ENCODE results near the gene RILPL2. TPM values are rescaled to one million over a fixed set of nuclear protein-coding genes. Genes with fewer than 3 reads are reported as not detected.
"Not testable (repeated sequence)": the region's sequence is repeated elsewhere in the genome, so short reads cannot be mapped to it uniquely, and the experiment has no call there.

RILPL2 gene
- total and polyA plus RNA-seq, 2 donors = 3.9 to 7.8 TPM

DNA sequence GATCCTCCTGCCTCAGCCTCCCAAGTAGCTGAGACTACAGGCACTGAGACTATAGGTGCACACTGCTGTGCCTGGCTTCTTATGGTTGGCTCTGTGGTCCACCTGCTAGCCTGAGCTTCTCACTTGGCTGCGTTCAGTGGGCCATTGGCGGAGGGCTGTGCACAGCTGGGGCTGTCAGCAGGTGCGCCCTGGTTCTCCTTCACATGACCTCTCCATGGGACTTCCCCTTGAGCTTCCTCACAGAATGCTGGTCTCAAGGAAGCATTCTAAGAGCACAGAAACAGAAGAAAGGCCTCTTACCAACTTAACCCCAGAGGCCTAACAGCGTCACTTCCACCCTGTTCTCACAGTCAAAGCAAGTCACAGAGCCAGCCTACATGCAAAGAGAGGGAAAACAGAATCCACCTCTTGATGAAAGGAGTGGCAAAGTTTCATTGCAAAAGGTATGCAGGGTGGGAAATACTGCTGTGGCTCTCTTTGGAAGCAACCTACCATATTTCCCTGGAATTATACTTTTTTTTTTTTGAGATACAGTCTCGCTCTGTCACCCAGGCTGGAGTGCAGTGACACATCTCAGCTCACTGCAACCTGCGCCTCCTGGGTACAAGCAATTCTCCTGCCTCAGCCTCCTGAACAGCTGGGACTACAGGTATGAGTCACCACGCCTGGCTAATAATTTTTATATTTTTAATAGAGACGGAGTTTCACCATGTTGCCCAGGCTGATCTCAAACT, 9.3 kb downstream of the RILPL2 start:
- Histone ChIP-seq H3K4me3 (ENCODE audit: low read length in 2 of 2) (no peak overlapping the region), H3K9me3 (ENCODE audit: control insufficient read depth in 2 of 2, insufficient read depth in 1 of 2, low read length in 1 of 2) (no peaks in the 10 kb centered on the region), H3K36me3 (ENCODE audit: control insufficient read depth in 2 of 2, insufficient read depth in 2 of 2, low read length in 1 of 2) (peaks cover 19 to 24% of the 10 kb centered on the region in 2 donors), H3K4me1 (ENCODE audit: control insufficient read depth in 2 of 2, insufficient read depth in 2 of 2, low read length in 2 of 2) (peaks cover 5 to 17% of the 10 kb centered on the region in 2 donors), H3K27ac (ENCODE audit: low read depth in 1 of 2, low read length in 1 of 2) (peak overlapping the region; percentile 65 to 74), H3K27me3 (ENCODE audit: control insufficient read depth in 2 of 2, insufficient read depth in 1 of 2, low read length in 1 of 2) (no peaks in the 10 kb centered on the region)
- 79% methylated on average over 8 of the region's 8 CpGs for WGBS
- DNase-seq (ENCODE audit: low read depth in 6 of 9, low spot score in 9 of 9) = peak in 6 of 9 donors; percentile 28 to 71 (median 48)

DNA sequence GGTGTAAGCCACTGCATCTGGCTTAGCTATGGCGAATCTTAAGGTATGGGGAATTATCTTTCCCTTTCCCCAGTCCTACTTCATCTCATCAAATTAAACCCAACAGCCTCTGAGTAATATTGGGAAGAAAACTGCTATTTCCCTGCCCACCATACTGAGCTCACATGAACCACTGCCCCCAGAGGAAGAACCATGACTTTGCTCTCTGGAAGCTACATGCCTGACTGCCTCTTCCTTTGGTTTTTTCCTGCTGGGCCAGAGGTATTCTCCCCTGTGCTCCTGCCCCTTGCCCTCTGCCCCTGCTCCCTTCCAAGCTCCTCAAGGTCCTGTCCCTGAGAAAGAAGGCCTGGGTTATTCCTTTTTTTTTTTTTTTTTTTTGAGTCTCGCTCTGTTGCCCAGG, 15.2 kb downstream of the RILPL2 start:
- Histone ChIP-seq H3K4me3 (ENCODE audit: low read length in 2 of 2) (no peak overlapping the region), H3K27ac (ENCODE audit: low read depth in 1 of 2, low read length in 1 of 2) (no peak overlapping the region), H3K36me3 (ENCODE audit: control insufficient read depth in 2 of 2, insufficient read depth in 2 of 2, low read length in 1 of 2) (peaks cover 14 to 35% of the 10 kb centered on the region in 2 donors), H3K27me3 (ENCODE audit: control insufficient read depth in 2 of 2, insufficient read depth in 1 of 2, low read length in 1 of 2) (no peaks in the 10 kb centered on the region), H3K4me1 (ENCODE audit: control insufficient read depth in 2 of 2, insufficient read depth in 2 of 2, low read length in 2 of 2) (no peaks in the 10 kb centered on the region), H3K9me3 (ENCODE audit: control insufficient read depth in 2 of 2, insufficient read depth in 1 of 2, low read length in 1 of 2) (no peaks in the 10 kb centered on the region)
- no peak for DNase-seq (ENCODE audit: low read depth in 6 of 9, low spot score in 9 of 9)
- WGBS = 94% methylated on average over 2 of the region's 2 CpGs

DNA sequence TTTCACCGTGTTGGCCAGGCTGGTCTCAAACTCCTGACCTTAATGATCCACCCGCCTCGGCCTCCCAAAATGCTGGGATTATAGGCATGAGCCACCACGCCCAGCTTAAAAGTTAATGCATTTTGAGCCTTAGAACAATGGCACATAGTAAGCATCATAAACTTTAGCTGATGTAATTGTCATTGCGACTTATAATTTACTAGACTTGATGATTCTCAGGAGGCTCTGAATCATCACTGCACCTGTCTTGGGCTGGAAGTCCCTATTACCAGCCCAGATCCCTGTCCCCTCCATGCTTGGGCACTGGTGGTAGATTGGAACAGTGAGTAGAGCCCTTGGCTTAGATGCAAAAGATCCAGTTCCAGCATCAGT, 26.5 kb downstream of the RILPL2 start:
- Histone ChIP-seq H3K27me3 (ENCODE audit: control insufficient read depth in 2 of 2, insufficient read depth in 1 of 2, low read length in 1 of 2) (no peaks in the 10 kb centered on the region), H3K9me3 (ENCODE audit: control insufficient read depth in 2 of 2, insufficient read depth in 1 of 2, low read length in 1 of 2) (no peaks in the 10 kb centered on the region), H3K4me1 (ENCODE audit: control insufficient read depth in 2 of 2, insufficient read depth in 2 of 2, low read length in 2 of 2) (no peaks in the 10 kb centered on the region), H3K4me3 (ENCODE audit: low read length in 2 of 2) (no peak overlapping the region), H3K36me3 (ENCODE audit: control insufficient read depth in 2 of 2, insufficient read depth in 2 of 2, low read length in 1 of 2) (peaks cover 27 to 52% of the 10 kb centered on the region in 2 donors), H3K27ac (ENCODE audit: low read depth in 1 of 2, low read length in 1 of 2) (no peak overlapping the region)
- DNase-seq (ENCODE audit: low read depth in 6 of 9, low spot score in 9 of 9) = no peak
- WGBS = 99% methylated on average over 5 of the region's 5 CpGs

DNA sequence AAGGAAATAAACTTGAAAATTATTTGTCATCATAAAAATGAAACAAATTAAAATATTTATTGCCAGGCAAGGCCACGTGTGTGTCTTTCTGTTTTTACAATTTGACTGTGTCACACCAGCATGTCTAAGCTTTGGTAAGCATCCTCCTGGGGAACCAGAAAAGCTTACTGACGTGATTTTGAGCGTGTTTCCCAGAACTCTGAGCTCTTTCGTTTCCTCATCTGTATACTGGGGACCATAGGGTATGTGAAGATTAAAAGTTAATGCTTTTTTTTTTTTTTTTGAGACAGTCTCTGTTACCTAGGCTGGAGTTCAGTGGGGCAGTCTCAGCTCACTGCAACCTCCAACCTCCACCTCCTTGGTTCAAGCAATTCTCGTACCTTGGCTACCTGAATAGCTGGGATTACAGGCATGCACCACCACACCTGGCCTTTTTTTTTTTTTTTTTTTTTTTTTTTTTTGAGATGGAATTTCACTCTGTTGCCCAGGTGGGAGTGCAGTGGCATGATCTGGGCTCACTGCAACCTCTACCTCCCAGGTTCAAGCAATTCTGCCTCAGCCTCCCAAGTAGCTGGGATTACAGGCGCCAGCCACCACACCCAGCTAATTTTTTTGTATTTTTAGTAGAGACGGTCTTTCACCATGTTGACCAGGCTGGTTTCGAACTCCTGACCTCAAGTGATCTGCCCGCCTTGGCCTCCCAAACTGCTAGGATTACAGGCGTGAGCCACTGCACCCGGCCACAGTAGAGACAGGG, 27.0 kb downstream of the RILPL2 start:
- H3K36me3 ChIP-seq (ENCODE audit: control insufficient read depth in 2 of 2, insufficient read depth in 2 of 2, low read length in 1 of 2) = peaks cover 33 to 56% of the 10 kb centered on the region in 2 donors
- 96% methylated on average over 11 of the region's 11 CpGs for WGBS
- not testable (repeated sequence) for H3K9me3 ChIP-seq (ENCODE audit: control insufficient read depth in 2 of 2, insufficient read depth in 1 of 2, low read length in 1 of 2); H3K4me3 ChIP-seq (ENCODE audit: low read length in 2 of 2); H3K4me1 ChIP-seq (ENCODE audit: control insufficient read depth in 2 of 2, insufficient read depth in 2 of 2, low read length in 2 of 2); H3K27me3 ChIP-seq (ENCODE audit: control insufficient read depth in 2 of 2, insufficient read depth in 1 of 2, low read length in 1 of 2); DNase-seq (ENCODE audit: low read depth in 6 of 9, low spot score in 9 of 9); H3K27ac ChIP-seq (ENCODE audit: low read depth in 1 of 2, low read length in 1 of 2)

DNA sequence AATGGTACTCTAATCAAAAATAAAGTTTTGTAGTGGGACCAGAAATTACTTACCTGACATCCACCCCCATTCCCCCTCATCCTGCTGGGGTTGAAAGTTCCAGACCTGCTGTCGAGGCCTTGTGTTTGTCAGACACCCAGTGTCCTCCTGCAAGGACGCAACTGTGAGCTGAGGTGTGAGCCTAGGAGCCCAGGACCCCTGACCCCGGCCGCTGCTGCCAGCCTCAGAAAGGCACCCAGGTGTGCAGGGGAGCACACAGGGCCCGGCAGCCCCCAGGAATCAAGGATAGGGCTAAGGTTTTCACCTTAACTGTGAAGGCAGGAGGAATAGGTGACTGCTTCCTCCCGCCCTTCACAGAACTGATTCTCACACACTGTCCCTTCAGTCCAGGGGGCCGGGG, 27.9 kb downstream of the RILPL2 start:
- WGBS = 97% methylated on average over 7 of the region's 7 CpGs
- peaks cover 39 to 64% of the 10 kb centered on the region in 2 donors for H3K36me3 ChIP-seq (ENCODE audit: control insufficient read depth in 2 of 2, insufficient read depth in 2 of 2, low read length in 1 of 2)
- not testable (repeated sequence) for H3K27ac ChIP-seq (ENCODE audit: low read depth in 1 of 2, low read length in 1 of 2); DNase-seq (ENCODE audit: low read depth in 6 of 9, low spot score in 9 of 9); H3K9me3 ChIP-seq (ENCODE audit: control insufficient read depth in 2 of 2, insufficient read depth in 1 of 2, low read length in 1 of 2); H3K27me3 ChIP-seq (ENCODE audit: control insufficient read depth in 2 of 2, insufficient read depth in 1 of 2, low read length in 1 of 2); H3K4me3 ChIP-seq (ENCODE audit: low read length in 2 of 2); H3K4me1 ChIP-seq (ENCODE audit: control insufficient read depth in 2 of 2, insufficient read depth in 2 of 2, low read length in 2 of 2)

DNA sequence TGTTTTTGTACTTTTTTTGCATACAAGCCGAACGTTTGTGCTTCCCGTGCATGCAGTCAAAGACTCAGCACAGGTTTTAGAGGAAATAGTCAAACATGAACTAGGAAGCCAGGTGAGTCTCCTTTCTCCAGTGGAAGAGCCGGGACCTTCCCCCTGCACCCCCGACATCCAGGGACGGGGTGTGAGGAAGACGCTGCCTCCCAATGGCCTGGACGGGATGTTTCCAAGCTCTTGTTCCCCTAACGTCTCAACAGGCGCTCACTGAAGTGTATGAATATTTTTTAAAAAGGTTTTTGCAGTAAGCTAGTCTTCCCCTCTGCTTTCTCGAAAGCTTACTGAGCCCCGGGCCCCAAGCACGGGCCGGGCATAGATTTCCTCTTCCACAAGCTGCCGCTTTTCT, 28.6 kb downstream of the RILPL2 start:
- not testable (repeated sequence) for H3K4me1 ChIP-seq (ENCODE audit: control insufficient read depth in 2 of 2, insufficient read depth in 2 of 2, low read length in 2 of 2); H3K27ac ChIP-seq (ENCODE audit: low read depth in 1 of 2, low read length in 1 of 2); H3K4me3 ChIP-seq (ENCODE audit: low read length in 2 of 2); H3K27me3 ChIP-seq (ENCODE audit: control insufficient read depth in 2 of 2, insufficient read depth in 1 of 2, low read length in 1 of 2); DNase-seq (ENCODE audit: low read depth in 6 of 9, low spot score in 9 of 9); H3K9me3 ChIP-seq (ENCODE audit: control insufficient read depth in 2 of 2, insufficient read depth in 1 of 2, low read length in 1 of 2)
- WGBS = 87% methylated on average over 14 of the region's 15 CpGs
- H3K36me3 ChIP-seq (ENCODE audit: control insufficient read depth in 2 of 2, insufficient read depth in 2 of 2, low read length in 1 of 2) = peaks cover 46 to 71% of the 10 kb centered on the region in 2 donors

DNA sequence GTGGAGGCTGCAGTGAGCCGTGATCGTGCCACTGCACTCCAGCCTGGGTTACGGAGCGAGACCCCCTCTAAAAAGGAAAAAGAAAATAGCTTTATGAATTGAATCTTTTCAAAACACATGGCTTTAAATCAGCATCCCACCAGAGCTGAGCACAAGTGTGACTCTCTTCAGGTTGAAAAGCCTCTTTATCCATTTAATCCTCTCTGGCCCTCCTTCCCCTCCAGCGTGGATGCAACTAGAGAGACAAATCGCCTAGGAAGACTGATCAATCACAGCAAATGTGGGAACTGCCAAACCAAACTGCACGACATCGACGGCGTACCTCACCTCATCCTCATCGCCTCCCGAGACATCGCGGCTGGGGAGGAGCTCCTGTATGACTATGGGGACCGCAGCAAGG, 29.2 kb downstream of the RILPL2 start:
- not testable (repeated sequence) for H3K27me3 ChIP-seq (ENCODE audit: control insufficient read depth in 2 of 2, insufficient read depth in 1 of 2, low read length in 1 of 2); H3K9me3 ChIP-seq (ENCODE audit: control insufficient read depth in 2 of 2, insufficient read depth in 1 of 2, low read length in 1 of 2); H3K4me3 ChIP-seq (ENCODE audit: low read length in 2 of 2); DNase-seq (ENCODE audit: low read depth in 6 of 9, low spot score in 9 of 9); H3K4me1 ChIP-seq (ENCODE audit: control insufficient read depth in 2 of 2, insufficient read depth in 2 of 2, low read length in 2 of 2); H3K27ac ChIP-seq (ENCODE audit: low read depth in 1 of 2, low read length in 1 of 2)
- peaks cover 52 to 73% of the 10 kb centered on the region in 2 donors for H3K36me3 ChIP-seq (ENCODE audit: control insufficient read depth in 2 of 2, insufficient read depth in 2 of 2, low read length in 1 of 2)
- WGBS = over 99% methylated on average over 15 of the region's 15 CpGs

DNA sequence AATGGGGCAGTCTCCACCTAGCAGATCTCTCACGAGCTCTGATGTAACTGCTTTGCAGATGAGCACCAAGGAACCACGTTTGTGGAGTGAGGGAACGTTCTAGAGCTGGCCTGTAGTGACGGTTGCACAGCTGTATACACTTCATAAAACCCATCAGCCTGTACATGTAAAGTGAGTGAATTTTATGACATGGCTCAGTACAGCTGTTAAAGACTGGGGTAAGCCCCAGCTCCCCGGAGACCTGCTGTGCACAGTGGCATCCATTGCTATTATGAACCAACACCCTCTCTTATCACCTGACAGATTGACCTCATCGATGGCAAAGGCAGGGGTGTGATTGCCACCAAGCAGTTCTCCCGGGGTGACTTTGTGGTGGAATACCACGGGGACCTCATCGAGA, 31.9 kb downstream of the RILPL2 start:
- no peaks in the 10 kb centered on the region for H3K9me3 ChIP-seq (ENCODE audit: control insufficient read depth in 2 of 2, insufficient read depth in 1 of 2, low read length in 1 of 2)
- WGBS = 96% methylated on average over 9 of the region's 9 CpGs
- no peak overlapping the region for H3K4me3 ChIP-seq (ENCODE audit: low read length in 2 of 2)
- H3K4me1 ChIP-seq (ENCODE audit: control insufficient read depth in 2 of 2, insufficient read depth in 2 of 2, low read length in 2 of 2) = no peaks in the 10 kb centered on the region
- no peaks in the 10 kb centered on the region for H3K27me3 ChIP-seq (ENCODE audit: control insufficient read depth in 2 of 2, insufficient read depth in 1 of 2, low read length in 1 of 2)
- peaks cover 59 to 75% of the 10 kb centered on the region in 2 donors for H3K36me3 ChIP-seq (ENCODE audit: control insufficient read depth in 2 of 2, insufficient read depth in 2 of 2, low read length in 1 of 2)
- no peak for DNase-seq (ENCODE audit: low read depth in 6 of 9, low spot score in 9 of 9)
- no peak overlapping the region for H3K27ac ChIP-seq (ENCODE audit: low read depth in 1 of 2, low read length in 1 of 2)
